Activated CD4-positive, alpha-beta T cell treated with anti-CD3 and anti-CD28 coated beads, Interleukin-2, amount 10 ng/mL, durations not matched to agents 24 days and 14 days (primary cell): ENCODE data around the gene NCAPG. TPM values are rescaled to one million over a fixed set of nuclear protein-coding genes. Genes with fewer than 3 reads are reported as not detected.

ENCODE experiments used
- DNase-seq: peaks from one replicate; pipeline ENCODE4 v3.0.0; 2022
- H3K27ac Mint-ChIP-seq: one replicate; pipeline ENCODE4 v1.8.0; 2022; ENCODE audit warnings: mild to moderate bottlenecking, mixed read lengths
- H3K27me3 Mint-ChIP-seq: one replicate; pipeline ENCODE4 v1.8.0; 2022; ENCODE audit warnings: mixed read lengths
- H3K36me3 Mint-ChIP-seq: one replicate; pipeline ENCODE4 v1.8.0; 2022; ENCODE audit warnings: low read depth, mild to moderate bottlenecking, mixed read lengths
- H3K4me1 Mint-ChIP-seq: one replicate; pipeline ENCODE4 v1.8.0; 2021; ENCODE audit warnings: mixed read lengths
- H3K4me3 Mint-ChIP-seq: one replicate; pipeline ENCODE4 v1.8.0; 2022; ENCODE audit warnings: mild to moderate bottlenecking, moderate library complexity, mixed read lengths
- H3K9me3 Mint-ChIP-seq: one replicate; pipeline ENCODE4 v1.8.0; 2021; ENCODE audit warnings: mixed read lengths
- intact Hi-C: fragments of 100-400 bp; cut with micrococcal nuclease; formaldehyde crosslinking; loops from one replicate; pipeline ENCODE4 v1.15.1; 2023
- total RNA-seq: library from RNA; stranded (reverse); gene quantifications from 2 replicates; pipeline ENCODE4 v1.2.3, GENCODE V29; 2022

Gene NCAPG
- total RNA-seq, 1 donor from 2014 or later, result 46.3 TPM

GRCh38 chr4:17869327-17869726 is 58.5 kb downstream of the NCAPG start:
- no peak for DNase-seq
- H3K4me3 Mint-ChIP-seq, result no peak overlapping the region
- H3K27me3 Mint-ChIP-seq, result no peaks in the 10 kb centered on the region
- H3K27ac Mint-ChIP-seq, result no peak overlapping the region
- H3K36me3 Mint-ChIP-seq, result no peaks in the 10 kb centered on the region
- intact Hi-C loops, result no loop called here
- H3K4me1 Mint-ChIP-seq, result no peaks in the 10 kb centered on the region
- no peaks in the 10 kb centered on the region for H3K9me3 Mint-ChIP-seq

DNA sequence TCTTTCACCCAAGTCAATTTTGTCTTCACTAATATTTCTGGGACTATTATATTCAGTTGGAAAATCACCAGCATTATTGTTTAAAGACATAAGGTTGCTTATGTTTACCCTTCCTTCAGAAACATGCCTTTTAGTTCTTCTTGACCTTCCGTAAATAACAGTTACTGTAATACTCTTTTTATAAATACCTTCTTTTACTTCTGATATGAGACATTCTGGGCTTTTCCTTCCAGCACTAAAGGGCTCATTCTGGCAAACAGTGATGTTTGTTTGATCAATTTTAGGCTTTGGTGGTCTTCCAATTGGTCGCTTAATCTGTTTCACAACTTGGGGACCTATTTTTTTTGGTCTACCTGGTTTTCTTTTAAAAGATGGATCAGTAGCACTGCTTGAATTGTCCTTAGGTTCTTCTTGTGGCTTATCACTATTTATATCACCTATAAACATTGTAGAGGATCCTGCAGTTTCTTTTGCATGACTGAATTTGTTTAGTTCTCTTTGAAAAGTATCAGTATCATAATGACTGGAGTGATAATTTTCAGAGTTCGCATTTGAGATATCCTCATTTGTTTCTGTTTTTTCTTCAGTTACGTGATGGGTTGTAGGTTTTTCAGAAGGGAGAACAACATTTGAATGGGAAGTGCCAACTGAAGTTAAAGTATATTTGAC is 64.8 kb downstream of the NCAPG start:
- intact Hi-C loops, result no loop called here
- H3K9me3 Mint-ChIP-seq, result no peaks in the 10 kb centered on the region
- H3K27ac Mint-ChIP-seq, result no peak overlapping the region

GRCh38 chr4:17876943-17877342 is 66.2 kb downstream of the NCAPG start:
- no peaks in the 10 kb centered on the region for H3K9me3 Mint-ChIP-seq
- no peak overlapping the region for H3K27ac Mint-ChIP-seq
- H3K4me3 Mint-ChIP-seq, result no peak overlapping the region
- no peaks in the 10 kb centered on the region for H3K36me3 Mint-ChIP-seq
- no peaks in the 10 kb centered on the region for H3K4me1 Mint-ChIP-seq
- no peak for DNase-seq
- intact Hi-C loops, result no loop called here
- H3K27me3 Mint-ChIP-seq, result no peaks in the 10 kb centered on the region

More for the DNA sequence above, 64.8 kb downstream of the NCAPG start:
- H3K36me3 Mint-ChIP-seq, result no peaks in the 10 kb centered on the region
- H3K27me3 Mint-ChIP-seq, result no peaks in the 10 kb centered on the region
- no peak overlapping the region for H3K4me3 Mint-ChIP-seq
- no peaks in the 10 kb centered on the region for H3K4me1 Mint-ChIP-seq
- no peak for DNase-seq

- H3K4me1 Mint-ChIP-seq, result no peaks in the 10 kb centered on the region
Observed at GRCh38 chr4:17877661-17878060, 66.9 kb downstream of the NCAPG start.

DNA sequence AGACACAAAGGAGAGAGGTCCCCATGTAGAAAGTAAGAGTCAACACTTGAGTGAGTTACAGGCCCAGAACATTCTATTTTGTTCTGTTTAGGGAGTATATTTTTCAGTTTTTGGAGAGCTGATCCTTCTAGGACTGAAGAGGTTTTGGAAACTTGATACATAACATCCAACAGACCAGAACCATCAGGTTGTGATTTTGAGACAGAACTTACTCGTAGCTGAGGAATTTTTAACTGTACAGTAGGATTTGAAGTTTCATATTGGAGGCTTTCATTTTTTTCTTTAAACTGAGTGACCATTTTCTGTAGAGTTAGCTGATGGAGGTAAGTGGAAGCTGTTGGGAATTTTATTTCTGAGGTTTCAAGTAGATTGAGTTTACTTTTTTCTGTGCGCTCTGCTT is 73.3 kb downstream of the NCAPG start:
- no peaks in the 10 kb centered on the region for H3K4me1 Mint-ChIP-seq
- H3K36me3 Mint-ChIP-seq, result no peaks in the 10 kb centered on the region
- intact Hi-C loops, result no loop called here
- no peak for DNase-seq
- no peak overlapping the region for H3K27ac Mint-ChIP-seq
- no peak overlapping the region for H3K4me3 Mint-ChIP-seq
- H3K9me3 Mint-ChIP-seq, result no peaks in the 10 kb centered on the region
- H3K27me3 Mint-ChIP-seq, result no peaks in the 10 kb centered on the region

More at GRCh38 chr4:17877661-17878060, 66.9 kb downstream of the NCAPG start:
- Mint-ChIP-seq H3K36me3 (no peaks in the 10 kb centered on the region), H3K27ac (no peak overlapping the region), H3K27me3 (no peaks in the 10 kb centered on the region), H3K9me3 (no peaks in the 10 kb centered on the region), H3K4me3 (no peak overlapping the region)
- no peak for DNase-seq
- intact Hi-C loops, result no loop called here

DNA sequence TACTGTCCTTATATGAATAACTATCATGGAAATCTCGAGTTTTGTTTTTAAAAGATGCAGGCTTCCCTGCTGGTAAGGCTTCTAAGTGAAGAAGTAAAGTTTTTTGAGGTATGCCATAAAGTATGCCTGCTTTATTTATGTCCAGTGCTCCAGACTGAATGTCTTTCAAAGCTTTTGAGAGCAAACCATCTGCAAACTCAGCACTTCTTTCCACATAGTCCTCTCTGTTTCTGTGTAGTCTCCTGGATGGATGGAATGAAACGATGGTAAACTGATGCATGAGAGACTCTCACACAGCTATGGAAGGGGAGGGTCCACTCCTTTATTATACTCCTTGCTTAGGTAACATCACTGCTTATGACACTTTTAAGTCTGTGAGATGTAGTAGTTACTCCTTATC is 73.7 kb downstream of the NCAPG start:
- no peak overlapping the region for H3K4me3 Mint-ChIP-seq
- no peaks in the 10 kb centered on the region for H3K4me1 Mint-ChIP-seq
- H3K27ac Mint-ChIP-seq, result no peak overlapping the region
- H3K27me3 Mint-ChIP-seq, result no peaks in the 10 kb centered on the region
- intact Hi-C loops, result no loop called here
- H3K9me3 Mint-ChIP-seq, result no peaks in the 10 kb centered on the region
- no peaks in the 10 kb centered on the region for H3K36me3 Mint-ChIP-seq
- no peak for DNase-seq

DNA sequence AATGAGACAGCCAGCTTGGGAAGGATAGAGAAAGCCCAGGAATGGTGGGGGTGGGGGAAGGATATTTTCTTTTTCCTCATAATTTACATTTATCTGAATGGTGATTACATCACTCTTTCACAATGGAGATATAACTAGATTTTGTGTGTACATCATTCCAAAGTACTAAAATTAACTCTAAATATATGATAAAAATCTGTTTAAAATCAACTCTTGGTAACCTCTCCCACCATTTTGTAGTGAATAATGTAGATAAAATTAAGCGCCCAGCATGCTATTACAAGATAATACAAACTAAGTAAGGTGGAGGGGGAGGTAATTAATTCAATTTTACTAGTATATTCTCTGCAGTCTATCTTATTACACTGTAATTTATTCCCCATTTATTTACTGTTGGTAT is 78.9 kb downstream of the NCAPG start:
- no peak overlapping the region for H3K4me3 Mint-ChIP-seq
- no peaks in the 10 kb centered on the region for H3K27me3 Mint-ChIP-seq
- H3K4me1 Mint-ChIP-seq, result no peaks in the 10 kb centered on the region
- no peak overlapping the region for H3K27ac Mint-ChIP-seq
- no peaks in the 10 kb centered on the region for H3K36me3 Mint-ChIP-seq
- DNase-seq, result no peak
- intact Hi-C loops, result no loop called here
- H3K9me3 Mint-ChIP-seq, result no peaks in the 10 kb centered on the region

GRCh38 chr4:17894421-17894820 is 83.6 kb downstream of the NCAPG start:
- intact Hi-C loops, result no loop called here
- Mint-ChIP-seq H3K27me3 (no peaks in the 10 kb centered on the region), H3K36me3 (no peaks in the 10 kb centered on the region), H3K9me3 (no peaks in the 10 kb centered on the region), H3K4me1 (no peaks in the 10 kb centered on the region), H3K4me3 (no peak overlapping the region), H3K27ac (no peak overlapping the region)
- no peak for DNase-seq

Other genes starting within 250 kb of the NCAPG start
- gene LAP3, start 233.8 kb upstream of the NCAPG start, total RNA-seq, result 114 and 126 TPM in 2 replicates
- gene MED28, start 196.3 kb upstream of the NCAPG start, total RNA-seq, result 54.5 and 55.5 TPM in 2 replicates
- not detected in 2 replicates for gene FAM184B, start 29.4 kb upstream of the NCAPG start, total RNA-seq
- gene DCAF16, start 222 bp upstream of the NCAPG start, total RNA-seq, result 47.1 and 51.4 TPM in 2 replicates
- 8.7 and 9.3 TPM in 2 replicates for gene LCORL, start 210.8 kb downstream of the NCAPG start, total RNA-seq